AG04449 (cell line): ENCODE measurements around the gene PXMP4.

Experiments
- CTCF ChIA-PET: fragments of 350-600 bp; formaldehyde crosslinking; extraction: SDS; loops from one replicate; lab custom pipeline; 2021; ENCODE audit warnings: antibody characterized with exemption; lab: Yijun Ruan, JAX
- POLR2A ChIA-PET: fragments of 400-600, 350-600 bp; formaldehyde crosslinking; extraction: SDS; loops from one replicate; lab custom pipeline; 2020; ENCODE audit warnings: antibody characterized with exemption, inconsistent platforms; lab: Yijun Ruan, JAX
- DNase-seq: peaks from one replicate; pipeline ENCODE4 v3.0.0-alpha.2; 2010; ENCODE audit warnings: low read depth, low spot score
- H3K4me3 ChIP-seq: 2 replicates; pipeline ENCODE4 v1.5.1; 2011; ENCODE audit warnings: low read depth, mild to moderate bottlenecking, control low read depth, low read length
- CTCF ChIP-seq: IDR thresholded peaks from one replicate; pipeline ENCODE4 v1.5.1; 2011; ENCODE audit warnings: mild to moderate bottlenecking, moderate library complexity, low read length, control low read depth, inconsistent platforms; ENCODE audit not compliant: insufficient read depth; ENCODE audit errors: missing control alignments

Gene PXMP4

GRCh38 chr20:33653900-33654596 lies 66.1 kb downstream of the PXMP4 start:
- TF ChIP-seq CTCF, result no peak
- DNase-seq, result no peak
- POLR2A ChIA-PET, result interaction anchor here (1.8 kb wide), 1 partner anchor 9 kb away, joined by 5 read pairs; the partner anchor contains the start of gene C20orf144
- H3K4me3 ChIP-seq, result no peak overlapping the region
- CTCF ChIA-PET, result interaction anchor here (0.6 to 10.9 kb wide), 24 partner anchors 11 to 477 kb away, joined by 3 to 99 read pairs (median 4); partner anchors contain the start of genes ACTL10, C20orf144, CBFA2T2 and CDK5RAP1

- ChIA-PET CTCF (interaction anchor here (0.6 to 10.9 kb wide), 24 partner anchors 10 to 478 kb away, joined by 3 to 99 read pairs (median 4); partner anchors contain the start of genes ACTL10, C20orf144, CBFA2T2 and CDK5RAP1), POLR2A (interaction anchor here (1.8 kb wide), 1 partner anchor 10 kb away, joined by 5 read pairs; the partner anchor contains the start of gene C20orf144)
- H3K4me3 ChIP-seq, result no peak overlapping the region
- DNase-seq, result no peak
- TF ChIP-seq CTCF, result peak; percentile 93
Measured at GRCh38 chr20:33653218-33653899, 66.8 kb downstream of the PXMP4 start.
